GM21390 (cell line): Measurements from ENCODE around the gene PERM1.
A peak's percentile ranks its signal among the peaks of the same experiment; 100 is the strongest.
"Not testable (repeated sequence)": the region's sequence is repeated elsewhere in the genome, so short reads cannot be mapped to it uniquely, and the experiment has no call there.

Source experiments
- ATAC-seq: cut with Tn5 transposase; IDR thresholded peaks from one replicate; pipeline ENCODE4 v1.9.1; 2021; ENCODE audit not compliant: unreplicated experiment

Gene PERM1

GRCh38 chr1:981955-982558 is at the start of gene PERM1:
Gene PERM1, minus strand, starts transcription at chr1:982093. Its CDS starts 1,064 bp downstream, at chr1:981029.
- ATAC-seq, result no peak

GRCh38 chr1:1030867-1031658 is 49.2 kb upstream of the PERM1 start:
- not testable (repeated sequence) for ATAC-seq

- no peak for ATAC-seq
These were observed 45.9 kb upstream of the PERM1 start for GRCh38 chr1:1027791-1028190.

- ATAC-seq, result no peak
These were observed 44.9 kb upstream of the PERM1 start for GRCh38 chr1:1026599-1027413.

- no peak for ATAC-seq
These were observed 43.8 kb upstream of the PERM1 start for GRCh38 chr1:1025730-1026129.

GRCh38 chr1:1024771-1025699 is 43.1 kb upstream of the PERM1 start:
- ATAC-seq, result no peak

- no peak for ATAC-seq
These were observed 42.4 kb upstream of the PERM1 start for GRCh38 chr1:1024149-1024770.

GRCh38 chr1:1023700-1024099 is 41.8 kb upstream of the PERM1 start:
- ATAC-seq, result no peak

- ATAC-seq, result no peak
These were observed 40.6 kb upstream of the PERM1 start for GRCh38 chr1:1022302-1023009.

GRCh38 chr1:1021920-1022259 is 40.0 kb upstream of the PERM1 start:
- ATAC-seq, result no peak

GRCh38 chr1:1021010-1021919 is 39.4 kb upstream of the PERM1 start:
- ATAC-seq, result no peak

- peak; percentile 11 for ATAC-seq
These were observed 38.6 kb upstream of the PERM1 start for GRCh38 chr1:1020415-1021009.

GRCh38 chr1:1020000-1020404 is 38.1 kb upstream of the PERM1 start, which contains the start of gene AGRN:
Gene AGRN, plus strand, starts transcription at chr1:1020120. Its CDS starts 53 bp downstream, at chr1:1020173.
- peak; percentile 29 for ATAC-seq

GRCh38 chr1:1019122-1019999 is 37.5 kb upstream of the PERM1 start:
- ATAC-seq, result peak; percentile 56

GRCh38 chr1:1018321-1018685 is 36.4 kb upstream of the PERM1 start:
- ATAC-seq, result not testable (repeated sequence)

GRCh38 chr1:1017397-1018320 is 35.8 kb upstream of the PERM1 start:
- ATAC-seq, result not testable (repeated sequence)
